ENCODE measurements around the gene CHRNA1.

DNA sequence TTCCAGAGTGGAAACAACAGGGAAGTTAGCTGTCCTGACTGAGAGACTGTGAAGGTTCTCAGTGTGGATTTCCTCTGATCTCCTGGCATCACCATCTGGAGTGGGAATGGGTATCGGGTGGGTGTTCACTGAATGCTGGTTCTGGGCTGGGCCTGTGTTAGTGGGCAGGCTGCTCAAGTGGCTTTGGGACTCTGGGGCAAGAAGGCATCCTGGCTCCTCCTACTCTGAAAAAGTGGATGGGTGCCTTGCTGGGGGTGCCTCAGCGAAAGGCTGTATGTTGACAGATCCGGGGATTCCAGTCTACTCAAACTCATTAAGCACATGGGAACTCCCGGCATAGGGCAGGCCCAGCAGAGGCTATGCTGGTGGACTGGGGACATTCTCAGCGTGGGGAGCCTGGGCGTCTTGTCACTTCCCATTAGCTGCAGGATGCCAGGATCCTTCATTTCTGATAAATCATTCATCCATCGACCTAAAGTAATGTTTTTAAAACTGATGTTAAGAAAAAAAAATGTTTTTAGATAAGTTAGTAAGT is 27.5 kb upstream of the CHRNA1 start:
- TF ChIP-seq, protein P1, sequence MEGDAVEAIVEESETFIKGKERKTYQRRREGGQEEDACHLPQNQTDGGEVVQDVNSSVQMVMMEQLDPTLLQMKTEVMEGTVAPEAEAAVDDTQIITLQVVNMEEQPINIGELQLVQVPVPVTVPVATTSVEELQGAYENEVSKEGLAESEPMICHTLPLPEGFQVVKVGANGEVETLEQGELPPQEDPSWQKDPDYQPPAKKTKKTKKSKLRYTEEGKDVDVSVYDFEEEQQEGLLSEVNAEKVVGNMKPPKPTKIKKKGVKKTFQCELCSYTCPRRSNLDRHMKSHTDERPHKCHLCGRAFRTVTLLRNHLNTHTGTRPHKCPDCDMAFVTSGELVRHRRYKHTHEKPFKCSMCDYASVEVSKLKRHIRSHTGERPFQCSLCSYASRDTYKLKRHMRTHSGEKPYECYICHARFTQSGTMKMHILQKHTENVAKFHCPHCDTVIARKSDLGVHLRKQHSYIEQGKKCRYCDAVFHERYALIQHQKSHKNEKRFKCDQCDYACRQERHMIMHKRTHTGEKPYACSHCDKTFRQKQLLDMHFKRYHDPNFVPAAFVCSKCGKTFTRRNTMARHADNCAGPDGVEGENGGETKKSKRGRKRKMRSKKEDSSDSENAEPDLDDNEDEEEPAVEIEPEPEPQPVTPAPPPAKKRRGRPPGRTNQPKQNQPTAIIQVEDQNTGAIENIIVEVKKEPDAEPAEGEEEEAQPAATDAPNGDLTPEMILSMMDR (IDR thresholded peaks at IDR 0.05), result no peak
- TF ChIP-seq EP300 (IDR thresholded peaks at IDR 0.05), result no peak
- TF ChIP-seq POLR2A (IDR thresholded peaks at IDR 0.05), result no peak
- TF ChIP-seq POLR2AphosphoS5 (IDR thresholded peaks at IDR 0.05), result no peak
